Right hindlimb (tissue), 1 donor: Measurements from ENCODE around the gene MPDU1.
"Not testable (repeated sequence)": the region's sequence is repeated elsewhere in the genome, so short reads cannot be mapped to it uniquely, and the experiment has no call there.

Experiments used
- DNase-seq: peaks from one replicate; pipeline ENCODE4 v3.0.0-alpha.2; 2018

MPDU1 gene

GRCh38 chr17:7582396-7583252 is 1.0 kb upstream of the MPDU1 start:
- peak; percentile 44 for DNase-seq

- no peak for DNase-seq
Measured at GRCh38 chr17:7586673-7587419, 3.2 kb downstream of the MPDU1 start.

- peak; percentile 51 for DNase-seq
Measured at GRCh38 chr17:7587420-7588151, 3.9 kb downstream of the MPDU1 start.

GRCh38 chr17:7588553-7589203 is 5.0 kb downstream of the MPDU1 start:
- peak; percentile 29 for DNase-seq

GRCh38 chr17:7589204-7589868 is 5.7 kb downstream of the MPDU1 start:
- DNase-seq = peak; percentile 88

GRCh38 chr17:7589891-7590691 is 6.4 kb downstream of the MPDU1 start, which contains the start of gene SOX15:
Gene SOX15, minus strand, starts transcription at chr17:7590094. Its CDS starts 418 bp downstream, at chr17:7589676.
- DNase-seq = peak; percentile 44

GRCh38 chr17:7590743-7591142 is 7.1 kb downstream of the MPDU1 start:
- DNase-seq = no peak

GRCh38 chr17:7591596-7591995 is 7.9 kb downstream of the MPDU1 start:
- DNase-seq = no peak

GRCh38 chr17:7592422-7593021 is 8.9 kb downstream of the MPDU1 start:
- no peak for DNase-seq

GRCh38 chr17:7593296-7593695 is 9.6 kb downstream of the MPDU1 start:
- DNase-seq = peak; percentile 24

- DNase-seq = not testable (repeated sequence)
Measured at GRCh38 chr17:7597561-7597960, 13.9 kb downstream of the MPDU1 start.

GRCh38 chr17:7606280-7606679 is 22.6 kb downstream of the MPDU1 start:
- DNase-seq = no peak

- no peak for DNase-seq
Measured at GRCh38 chr17:7610641-7611040, 27.0 kb downstream of the MPDU1 start.

- no peak for DNase-seq
Measured at GRCh38 chr17:7611635-7612293, 28.1 kb downstream of the MPDU1 start.

GRCh38 chr17:7612294-7612640 is 28.6 kb downstream of the MPDU1 start:
- no peak for DNase-seq

GRCh38 chr17:7613769-7614424 is 30.2 kb downstream of the MPDU1 start:
- DNase-seq = no peak

- peak; percentile 100 for DNase-seq
Measured at GRCh38 chr17:7614425-7615264, 31.0 kb downstream of the MPDU1 start, which contains the start of gene FXR2. Gene FXR2, minus strand, starts transcription at chr17:7614897. Its CDS starts 365 bp downstream, at chr17:7614532.

GRCh38 chr17:7615265-7615747 is 31.7 kb downstream of the MPDU1 start:
- DNase-seq = no peak
